ENCODE data around the gene SRCAP.

SRCAP gene

GRCh38 chr16:30723725-30724355 is 24.9 kb downstream of the SRCAP start:
- DNase-seq (ENCODE audit: extremely low spot score), result no peak
- TF ChIP-seq CTCF (IDR thresholded peaks at IDR 0.05; ENCODE audit: control extremely low read depth, extremely low read depth, low read depth, missing control alignments), result no peak
- POLR2A ChIA-PET, result interaction anchor here (1.2 kb wide), 1 partner anchor 63 kb away, joined by 3 read pairs; no protein-coding TSS in a partner anchor
- CTCF ChIA-PET, result interaction anchor here (1.0 to 3.1 kb wide), 5 partner anchors 10 to 218 kb away, joined by 3 to 10 read pairs (median 5); no protein-coding TSS in a partner anchor

GRCh38 chr16:30724641-30725417 is 25.9 kb downstream of the SRCAP start:
- POLR2A ChIA-PET, result no interaction called here

GRCh38 chr16:30725418-30725792 is 26.4 kb downstream of the SRCAP start:
- no peak for DNase-seq (ENCODE audit: extremely low spot score)
- CTCF ChIA-PET, result interaction anchor here (3.1 kb wide), 1 partner anchor 31 kb away, joined by 10 read pairs; no protein-coding TSS in a partner anchor
- POLR2A ChIA-PET, result no interaction called here
- TF ChIP-seq CTCF (IDR thresholded peaks at IDR 0.05; ENCODE audit: control extremely low read depth, extremely low read depth, low read depth, missing control alignments), result no peak

More at GRCh38 chr16:30724641-30725417, 25.9 kb downstream of the SRCAP start:
- DNase-seq (ENCODE audit: extremely low spot score), result no peak
- CTCF ChIA-PET, result interaction anchor here (1.0 to 3.1 kb wide), 3 partner anchors 22 to 177 kb away, joined by 3 to 10 read pairs (median 3); no protein-coding TSS in a partner anchor
- TF ChIP-seq CTCF (IDR thresholded peaks at IDR 0.05; ENCODE audit: control extremely low read depth, extremely low read depth, low read depth, missing control alignments), result no peak

- CTCF ChIA-PET, result interaction anchor here (1.5 kb wide), 1 partner anchor 12 kb away, joined by 4 read pairs; no protein-coding TSS in a partner anchor
- TF ChIP-seq CTCF (IDR thresholded peaks at IDR 0.05; ENCODE audit: control extremely low read depth, extremely low read depth, low read depth, missing control alignments), result no peak
- DNase-seq (ENCODE audit: extremely low spot score), result no peak
- POLR2A ChIA-PET, result interaction anchor here (0.6 kb wide), 1 partner anchor 211 kb away, joined by 7 read pairs; no protein-coding TSS in a partner anchor
Measured at GRCh38 chr16:30728321-30728720, 29.4 kb downstream of the SRCAP start.

- ChIA-PET CTCF (interaction anchor here (1.1 kb wide), 1 partner anchor 11 kb away, joined by 3 read pairs; a partner anchor contains a TSS), POLR2A (no interaction called here)
- DNase-seq (ENCODE audit: extremely low spot score), result no peak
- no peak for TF ChIP-seq CTCF (IDR thresholded peaks at IDR 0.05; ENCODE audit: control extremely low read depth, extremely low read depth, low read depth, missing control alignments)
Measured at GRCh38 chr16:30728899-30729672, 30.1 kb downstream of the SRCAP start.

- ChIA-PET POLR2A (no interaction called here), CTCF (no interaction called here)
- TF ChIP-seq CTCF (IDR thresholded peaks at IDR 0.05; ENCODE audit: control extremely low read depth, extremely low read depth, low read depth, missing control alignments), result no peak
- no peak for DNase-seq (ENCODE audit: extremely low spot score)
Measured at GRCh38 chr16:30731411-30731810, 32.4 kb downstream of the SRCAP start.

Measured in GM10248 (cell line).